ENCODE data around the gene BRK1. TPM values are rescaled to one million over a fixed set of nuclear protein-coding genes. Genes with fewer than 3 reads are reported as not detected.
"Not testable (repeated sequence)": the region's sequence is repeated elsewhere in the genome, so short reads cannot be mapped to it uniquely, and the experiment has no call there.

Gene BRK1
- total and polyA plus RNA-seq, 2 experiments from 2014 or later, result 83.0 to 278 TPM

DNA sequence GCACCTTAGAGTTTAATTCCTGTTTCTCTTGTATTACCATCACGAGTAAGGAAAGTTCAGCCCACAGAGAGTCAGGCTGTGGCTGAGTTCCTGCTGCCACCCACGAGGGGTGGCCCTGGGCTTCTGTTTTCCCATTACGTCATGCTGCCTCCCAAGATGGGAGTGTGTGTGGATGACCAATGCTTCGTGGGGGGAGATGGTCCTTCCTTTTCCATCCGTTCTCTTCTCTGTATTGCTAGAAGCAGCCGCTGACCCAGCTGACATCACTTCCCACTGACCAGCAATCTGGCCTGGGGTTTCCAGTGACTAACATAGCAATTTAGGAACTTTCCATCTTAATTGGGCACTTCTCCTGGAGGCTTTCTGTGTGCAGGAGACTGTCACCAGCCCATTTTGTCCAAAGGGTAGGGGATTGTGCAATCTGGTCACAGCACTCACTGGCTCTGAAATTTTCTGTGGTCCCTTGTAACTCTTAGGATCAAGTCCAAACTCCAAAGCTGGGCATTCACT is 58.5 kb downstream of the BRK1 start:
- peak in 1 of 2 donors; percentile 93 for DNase-seq (ENCODE audit: low read depth in 1 of 2, low spot score in 1 of 2)
- no peaks in the 10 kb centered on the region for H3K27me3 ChIP-seq
- no peaks in the 10 kb centered on the region for H3K4me1 ChIP-seq (ENCODE audit: low read depth)
- TF ChIP-seq, protein P1, sequence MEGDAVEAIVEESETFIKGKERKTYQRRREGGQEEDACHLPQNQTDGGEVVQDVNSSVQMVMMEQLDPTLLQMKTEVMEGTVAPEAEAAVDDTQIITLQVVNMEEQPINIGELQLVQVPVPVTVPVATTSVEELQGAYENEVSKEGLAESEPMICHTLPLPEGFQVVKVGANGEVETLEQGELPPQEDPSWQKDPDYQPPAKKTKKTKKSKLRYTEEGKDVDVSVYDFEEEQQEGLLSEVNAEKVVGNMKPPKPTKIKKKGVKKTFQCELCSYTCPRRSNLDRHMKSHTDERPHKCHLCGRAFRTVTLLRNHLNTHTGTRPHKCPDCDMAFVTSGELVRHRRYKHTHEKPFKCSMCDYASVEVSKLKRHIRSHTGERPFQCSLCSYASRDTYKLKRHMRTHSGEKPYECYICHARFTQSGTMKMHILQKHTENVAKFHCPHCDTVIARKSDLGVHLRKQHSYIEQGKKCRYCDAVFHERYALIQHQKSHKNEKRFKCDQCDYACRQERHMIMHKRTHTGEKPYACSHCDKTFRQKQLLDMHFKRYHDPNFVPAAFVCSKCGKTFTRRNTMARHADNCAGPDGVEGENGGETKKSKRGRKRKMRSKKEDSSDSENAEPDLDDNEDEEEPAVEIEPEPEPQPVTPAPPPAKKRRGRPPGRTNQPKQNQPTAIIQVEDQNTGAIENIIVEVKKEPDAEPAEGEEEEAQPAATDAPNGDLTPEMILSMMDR (IDR thresholded peaks at IDR 0.05; ENCODE audit: low read depth, low read length), result no peak
- no peak overlapping the region for H3K27ac ChIP-seq
- H3K9me3 ChIP-seq (ENCODE audit: low read depth), result no peaks in the 10 kb centered on the region
- no peaks in the 10 kb centered on the region for H3K36me3 ChIP-seq
- no peak overlapping the region for H3K4me3 ChIP-seq

DNA sequence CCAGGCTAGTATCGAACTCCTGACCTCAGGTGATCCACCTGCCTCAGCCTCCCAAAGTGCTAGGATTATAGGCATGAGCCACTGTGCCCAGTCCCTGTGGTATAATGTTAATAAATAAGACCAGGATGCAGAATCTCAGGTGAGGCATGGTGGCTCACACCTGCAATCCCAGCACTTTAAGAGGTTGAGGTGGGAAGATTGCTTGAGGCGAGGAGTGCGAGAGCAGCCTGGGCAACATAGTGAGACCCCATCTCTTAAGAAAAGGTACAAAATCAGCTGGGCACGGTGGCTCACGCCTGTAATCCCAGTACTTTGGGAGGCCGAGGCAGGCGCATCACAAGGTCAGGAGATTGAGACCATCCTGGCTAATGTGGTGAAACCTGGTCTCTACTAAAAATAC is 59.9 kb downstream of the BRK1 start:
- not testable (repeated sequence) for H3K4me3 ChIP-seq; DNase-seq (ENCODE audit: low read depth in 1 of 2, low spot score in 1 of 2); H3K9me3 ChIP-seq (ENCODE audit: low read depth)

DNA sequence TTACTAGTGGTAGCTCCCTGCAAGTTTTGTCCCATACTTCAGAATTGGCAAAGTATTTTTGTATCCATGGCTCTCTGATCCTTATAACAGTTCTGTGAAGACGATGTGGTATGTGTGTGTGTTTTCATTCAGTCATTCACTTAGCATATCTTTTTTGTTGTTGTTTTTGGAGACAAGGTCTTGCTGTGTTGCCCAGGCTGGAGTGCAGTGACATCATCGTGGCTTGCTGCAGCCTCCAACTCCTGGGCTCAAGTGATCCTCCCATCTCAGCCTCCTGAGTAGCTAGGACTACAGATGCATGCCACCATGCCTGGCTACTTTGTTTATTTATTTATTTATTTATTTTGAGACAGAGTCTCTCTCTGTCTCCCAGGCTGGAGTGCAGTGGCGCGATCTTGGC is 60.7 kb downstream of the BRK1 start:
- DNase-seq (ENCODE audit: low read depth in 1 of 2, low spot score in 1 of 2), result not testable (repeated sequence)

More for the DNA sequence above, 59.9 kb downstream of the BRK1 start:
- not testable (repeated sequence) for H3K27ac ChIP-seq; H3K36me3 ChIP-seq; H3K4me1 ChIP-seq (ENCODE audit: low read depth); H3K27me3 ChIP-seq

More for the DNA sequence above, 60.7 kb downstream of the BRK1 start:
- not testable (repeated sequence) for H3K4me3 ChIP-seq; H3K27me3 ChIP-seq; H3K27ac ChIP-seq; H3K4me1 ChIP-seq (ENCODE audit: low read depth); H3K9me3 ChIP-seq (ENCODE audit: low read depth); H3K36me3 ChIP-seq

Other genes starting within 250 kb of the BRK1 start
- gene CIDEC, start 235.4 kb upstream of the BRK1 start, total RNA-seq, result not detected in 2 replicates
- 0.37 TPM in 1 of 2 replicates, not detected in the other for gene CIDEC, start 235.4 kb upstream of the BRK1 start, polyA plus RNA-seq
- 42.0 and 58.0 TPM in 2 replicates for gene JAGN1, start 225.1 kb upstream of the BRK1 start, total RNA-seq
- 50.6 TPM in 2 replicates for gene JAGN1, start 225.1 kb upstream of the BRK1 start, polyA plus RNA-seq
- gene IL17RE, start 212.8 kb upstream of the BRK1 start, total RNA-seq, result 1.3 and 3.7 TPM in 2 replicates
- 0.89 and 1.2 TPM in 2 replicates for gene IL17RE, start 212.8 kb upstream of the BRK1 start, polyA plus RNA-seq
- gene IL17RC, start 198.6 kb upstream of the BRK1 start, total RNA-seq, result 33.7 and 49.2 TPM in 2 replicates
- gene IL17RC, start 198.6 kb upstream of the BRK1 start, polyA plus RNA-seq, result 59.8 and 61.2 TPM in 2 replicates
- gene CRELD1, start 181.8 kb upstream of the BRK1 start, total RNA-seq, result 151 and 178 TPM in 2 replicates
- 179 and 225 TPM in 2 replicates for gene CRELD1, start 181.8 kb upstream of the BRK1 start, polyA plus RNA-seq
- 9.8 and 11.0 TPM in 2 replicates for gene PRRT3, start 163.3 kb upstream of the BRK1 start, total RNA-seq
- gene PRRT3, start 163.3 kb upstream of the BRK1 start, polyA plus RNA-seq, result 13.6 TPM in 2 replicates
- gene EMC3, start 128.8 kb upstream of the BRK1 start, total RNA-seq, result 40.3 and 40.8 TPM in 2 replicates
- 98.5 and 102 TPM in 2 replicates for gene EMC3, start 128.8 kb upstream of the BRK1 start, polyA plus RNA-seq
- 14.8 and 84.3 TPM in 2 replicates for gene FANCD2, start 89.2 kb upstream of the BRK1 start, total RNA-seq
- 10.9 and 23.5 TPM in 2 replicates for gene FANCD2, start 89.2 kb upstream of the BRK1 start, polyA plus RNA-seq
- not detected in 2 replicates for gene FANCD2OS, start 7.4 kb upstream of the BRK1 start, total RNA-seq
- not detected in 2 replicates for gene FANCD2OS, start 7.4 kb upstream of the BRK1 start, polyA plus RNA-seq
- 28.2 and 51.4 TPM in 2 replicates for gene VHL, start 26.1 kb downstream of the BRK1 start, total RNA-seq
- 20.9 and 33.2 TPM in 2 replicates for gene VHL, start 26.1 kb downstream of the BRK1 start, polyA plus RNA-seq
- gene IRAK2, start 49.2 kb downstream of the BRK1 start, total RNA-seq, result 1.1 and 2.1 TPM in 2 replicates
- gene IRAK2, start 49.2 kb downstream of the BRK1 start, polyA plus RNA-seq, result 1.1 TPM in 2 replicates
- 8.9 and 13.1 TPM in 2 replicates for gene TATDN2, start 132.8 kb downstream of the BRK1 start, total RNA-seq
- gene TATDN2, start 132.8 kb downstream of the BRK1 start, polyA plus RNA-seq, result 5.9 and 7.7 TPM in 2 replicates
- 0.18 TPM in 1 of 2 replicates, not detected in the other for gene GHRL, start 177.3 kb downstream of the BRK1 start, total RNA-seq
- 0.46 and 1.4 TPM in 2 replicates for gene GHRL, start 177.3 kb downstream of the BRK1 start, polyA plus RNA-seq
- gene SEC13, start 205.4 kb downstream of the BRK1 start, total RNA-seq, result 151 and 198 TPM in 2 replicates
- 223 and 270 TPM in 2 replicates for gene SEC13, start 205.4 kb downstream of the BRK1 start, polyA plus RNA-seq

Data from cardiac muscle cell (in vitro differentiated cells and primary cell).